WTC11 (cell line): ENCODE results near the gene SLC23A2. TPM values are rescaled to one million over a fixed set of nuclear protein-coding genes. Genes with fewer than 3 reads are reported as not detected.

Source experiments
- ATAC-seq: fragments of 200-7000 bp; cut with Tn5 transposase; 2 replicates; pipeline ENCODE4 v1.10.0; 2021; ENCODE audit warnings: mild to moderate bottlenecking, moderate library complexity
- CTCF ChIA-PET: fragments of 300-600 bp; sonication (Branson Sonifier 250); formaldehyde crosslinking; loops from one replicate; lab custom pipeline; 2021; ENCODE audit warnings: antibody characterized with exemption; lab: Charles Lee
- POLR2A ChIA-PET: fragments of 350-600 bp; sonication (Branson Sonifier 250); formaldehyde crosslinking; loops from one replicate; lab custom pipeline; 2021; ENCODE audit warnings: antibody characterized with exemption; lab: Charles Lee
- DNase-seq: peaks from one replicate; pipeline ENCODE4 v3.0.0; 2021; ENCODE audit warnings: low spot score
- H3K27ac Mint-ChIP-seq: 2 replicates; pipeline ENCODE4 v1.8.0; 2021; ENCODE audit warnings: mixed read lengths
- H3K27me3 Mint-ChIP-seq: 2 replicates; pipeline ENCODE4 v1.8.0; 2021; ENCODE audit warnings: low read depth, mild to moderate bottlenecking, moderate library complexity, mixed read lengths
- H3K36me3 Mint-ChIP-seq: 2 replicates; pipeline ENCODE4 v1.8.0; 2021; ENCODE audit warnings: mixed read lengths
- H3K4me1 Mint-ChIP-seq: 2 replicates; pipeline ENCODE4 v1.8.0; 2022; ENCODE audit warnings: mixed read lengths
- H3K4me3 Mint-ChIP-seq: 2 replicates; pipeline ENCODE4 v1.8.0; 2021; ENCODE audit warnings: mild to moderate bottlenecking, moderate library complexity, mixed read lengths
- H3K9me3 Mint-ChIP-seq: 2 replicates; pipeline ENCODE4 v1.8.0; 2021; ENCODE audit warnings: mixed read lengths
- AR ChIP-seq: fragments of 250-450 bp; sonication (Bioruptor Pico); IDR thresholded peaks from 2 replicates; pipeline ENCODE4 v1.9.0; 2021; ENCODE audit warnings: mild to moderate bottlenecking
- CREB1 ChIP-seq: sonication (generic); formaldehyde crosslinking; IDR thresholded peaks from 2 replicates; pipeline ENCODE4 v1.8.0; 2023; ENCODE audit warnings: mild to moderate bottlenecking, missing genetic modification reagents
- CREM ChIP-seq: sonication (generic); formaldehyde crosslinking; IDR thresholded peaks from 2 replicates; pipeline ENCODE4 v1.8.1; 2022; ENCODE audit warnings: mild to moderate bottlenecking, missing genetic modification reagents, moderate library complexity
- E2F4 ChIP-seq: sonication (generic); formaldehyde crosslinking; IDR thresholded peaks from 2 replicates; pipeline ENCODE4 v1.8.1; 2022; ENCODE audit warnings: low read depth, mild to moderate bottlenecking, moderate library complexity, missing genetic modification reagents, borderline replicate concordance
- HMGXB4 ChIP-seq: sonication (generic); formaldehyde crosslinking; IDR thresholded peaks from 2 replicates; pipeline ENCODE4 v1.8.1; 2023; ENCODE audit warnings: mild to moderate bottlenecking, moderate library complexity, missing genetic modification reagents
- NFE2L1 ChIP-seq: sonication (generic); formaldehyde crosslinking; IDR thresholded peaks from 2 replicates; pipeline ENCODE4 v1.8.1; 2023; ENCODE audit warnings: missing genetic modification reagents
- NFYB ChIP-seq: sonication (generic); formaldehyde crosslinking; conservative IDR thresholded peaks from 2 replicates; pipeline ENCODE4 v1.8.0; 2022; ENCODE audit warnings: low read depth, missing genetic modification reagents
- NR2C2 ChIP-seq: sonication (generic); formaldehyde crosslinking; IDR thresholded peaks from 2 replicates; pipeline ENCODE4 v1.8.0; 2022; ENCODE audit warnings: mild to moderate bottlenecking, missing genetic modification reagents
- OVOL2 ChIP-seq: fragments of 250-450 bp; sonication (Bioruptor Pico); IDR thresholded peaks from 2 replicates; pipeline ENCODE4 v1.9.0; 2021; ENCODE audit warnings: mild to moderate bottlenecking, borderline replicate concordance
- PRRX2 ChIP-seq: fragments of 250-450 bp; sonication (Bioruptor Pico); IDR thresholded peaks from 2 replicates; pipeline ENCODE4 v1.8.0; 2021; ENCODE audit warnings: mild to moderate bottlenecking
- RORB ChIP-seq: fragments of 250-450 bp; sonication (Bioruptor Pico); IDR thresholded peaks from 2 replicates; pipeline ENCODE4 v1.9.0; 2021; ENCODE audit warnings: mild to moderate bottlenecking
- SP1 ChIP-seq: sonication (generic); formaldehyde crosslinking; conservative IDR thresholded peaks from 2 replicates; pipeline ENCODE4 v1.8.1; 2022; ENCODE audit warnings: missing genetic modification reagents
- TCF7 ChIP-seq: sonication (generic); formaldehyde crosslinking; IDR thresholded peaks from 2 replicates; pipeline ENCODE4 v1.8.0; 2022; ENCODE audit warnings: mild to moderate bottlenecking, low read depth, missing genetic modification reagents, moderate library complexity
- TEAD4 ChIP-seq: sonication (generic); formaldehyde crosslinking; IDR thresholded peaks from 2 replicates; pipeline ENCODE4 v1.8.0; 2022; ENCODE audit warnings: mild to moderate bottlenecking, missing genetic modification reagents
- TP53 ChIP-seq: sonication (generic); formaldehyde crosslinking; IDR thresholded peaks from 2 replicates; pipeline ENCODE4 v1.8.1; 2023; ENCODE audit warnings: mild to moderate bottlenecking, missing genetic modification reagents
- ZNF396 ChIP-seq: fragments of 250-450 bp; sonication (Bioruptor Pico); IDR thresholded peaks from 2 replicates; pipeline ENCODE4 v1.8.0; 2021; ENCODE audit warnings: mild to moderate bottlenecking, moderate library complexity, borderline replicate concordance
- ZSCAN18 ChIP-seq: fragments of 250-450 bp; sonication (Bioruptor Pico); IDR thresholded peaks from 2 replicates; pipeline ENCODE4 v2.1.2; 2022; ENCODE audit warnings: mild to moderate bottlenecking, moderate library complexity
- total RNA-seq: library from RNA; stranded (reverse); gene quantifications from 3 replicates; pipeline ENCODE4 v1.2.3, GENCODE V29; 2021
- TF ChIP-seq, protein P1 (sequence below): sonication (generic); formaldehyde crosslinking; IDR thresholded peaks from 2 replicates; pipeline ENCODE4 v1.8.0; 2022; ENCODE audit warnings: mild to moderate bottlenecking, missing genetic modification reagents
- TF ChIP-seq, protein P2 (sequence below): sonication (generic); formaldehyde crosslinking; IDR thresholded peaks from 2 replicates; pipeline ENCODE4 v1.8.1; 2022; ENCODE audit warnings: mild to moderate bottlenecking, moderate library complexity, missing genetic modification reagents
- TF ChIP-seq, protein P3 (sequence below): sonication (generic); formaldehyde crosslinking; IDR thresholded peaks from 2 replicates; pipeline ENCODE4 v1.8.0; 2023; ENCODE audit warnings: missing genetic modification reagents
- TF ChIP-seq, protein P4 (sequence below): fragments of 250-450 bp; sonication (Bioruptor Pico); IDR thresholded peaks from 2 replicates; pipeline ENCODE4 v1.8.0; 2021; ENCODE audit warnings: mild to moderate bottlenecking
- TF ChIP-seq, protein P5 (sequence below): sonication (generic); formaldehyde crosslinking; IDR thresholded peaks from 2 replicates; pipeline ENCODE4 v1.8.1; 2022; ENCODE audit warnings: missing genetic modification reagents, borderline replicate concordance

Gene SLC23A2
- total RNA-seq, 1 experiment from 2014 or later: 14.5 TPM

- TF ChIP-seq, protein P1, sequence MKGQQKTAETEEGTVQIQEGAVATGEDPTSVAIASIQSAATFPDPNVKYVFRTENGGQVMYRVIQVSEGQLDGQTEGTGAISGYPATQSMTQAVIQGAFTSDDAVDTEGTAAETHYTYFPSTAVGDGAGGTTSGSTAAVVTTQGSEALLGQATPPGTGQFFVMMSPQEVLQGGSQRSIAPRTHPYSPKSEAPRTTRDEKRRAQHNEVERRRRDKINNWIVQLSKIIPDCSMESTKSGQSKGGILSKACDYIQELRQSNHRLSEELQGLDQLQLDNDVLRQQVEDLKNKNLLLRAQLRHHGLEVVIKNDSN (CRISPR knock-in tag): peak; percentile 64
- TF ChIP-seq TCF7 (no peak), NR2C2 (CRISPR knock-in tag) (no peak), ZSCAN18 (no peak), RORB (CRISPR knock-in tag) (no peak), SP1 (no peak), HMGXB4 (CRISPR knock-in tag) (no peak)
- TF ChIP-seq, protein P2, sequence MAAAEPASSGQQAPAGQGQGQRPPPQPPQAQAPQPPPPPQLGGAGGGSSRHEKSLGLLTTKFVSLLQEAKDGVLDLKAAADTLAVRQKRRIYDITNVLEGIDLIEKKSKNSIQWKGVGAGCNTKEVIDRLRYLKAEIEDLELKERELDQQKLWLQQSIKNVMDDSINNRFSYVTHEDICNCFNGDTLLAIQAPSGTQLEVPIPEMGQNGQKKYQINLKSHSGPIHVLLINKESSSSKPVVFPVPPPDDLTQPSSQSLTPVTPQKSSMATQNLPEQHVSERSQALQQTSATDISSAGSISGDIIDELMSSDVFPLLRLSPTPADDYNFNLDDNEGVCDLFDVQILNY: no peak
- TF ChIP-seq, protein P3, sequence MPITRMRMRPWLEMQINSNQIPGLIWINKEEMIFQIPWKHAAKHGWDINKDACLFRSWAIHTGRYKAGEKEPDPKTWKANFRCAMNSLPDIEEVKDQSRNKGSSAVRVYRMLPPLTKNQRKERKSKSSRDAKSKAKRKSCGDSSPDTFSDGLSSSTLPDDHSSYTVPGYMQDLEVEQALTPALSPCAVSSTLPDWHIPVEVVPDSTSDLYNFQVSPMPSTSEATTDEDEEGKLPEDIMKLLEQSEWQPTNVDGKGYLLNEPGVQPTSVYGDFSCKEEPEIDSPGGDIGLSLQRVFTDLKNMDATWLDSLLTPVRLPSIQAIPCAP (CRISPR knock-in tag): no peak
Measured at GRCh38 chr20:4814696-4815252, 186.5 kb downstream of the SLC23A2 start (continued).

DNA sequence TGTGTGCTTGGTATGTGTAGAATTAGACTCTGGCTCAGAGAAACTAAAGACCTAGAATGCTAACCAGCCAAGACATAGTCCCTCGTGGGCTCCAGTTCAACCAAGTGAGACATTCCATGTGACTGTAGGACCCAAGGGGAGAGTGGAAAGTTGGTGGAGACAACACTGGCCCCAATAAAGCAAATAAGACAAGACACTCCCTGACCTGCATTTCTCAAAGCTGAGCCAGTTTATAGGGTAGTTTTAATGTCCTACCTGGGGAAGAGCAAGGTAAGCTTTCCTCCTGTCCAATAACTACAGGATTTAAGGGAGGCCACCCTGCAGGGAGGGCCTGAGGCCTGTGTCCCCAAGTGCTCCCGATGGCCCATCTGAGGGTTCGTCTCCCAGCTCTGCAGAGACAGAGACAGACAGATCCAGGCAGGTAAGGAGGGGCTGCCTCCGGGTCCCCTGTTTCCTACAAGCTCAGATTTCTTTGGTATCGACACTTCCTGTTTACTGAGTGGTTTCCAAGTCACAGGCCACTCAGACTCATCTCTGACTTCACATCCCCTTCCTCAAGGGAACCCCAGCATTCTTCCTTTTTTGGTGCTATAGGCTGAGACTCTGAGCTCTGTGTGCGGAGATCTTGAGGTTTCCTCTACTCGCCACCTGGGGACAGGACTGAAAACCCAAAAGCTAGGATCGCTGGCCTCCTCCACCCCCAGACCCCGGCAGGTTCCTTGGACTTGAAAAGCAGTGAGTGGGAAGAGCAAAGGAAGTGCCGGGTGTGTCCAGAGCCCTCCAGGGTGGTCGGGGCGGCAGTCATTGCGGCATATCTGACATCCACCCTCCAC lies 187.2 kb downstream of the SLC23A2 start:
- ChIA-PET CTCF (interaction anchor here (0.6 to 1.0 kb wide), 2 partner anchors 74 to 184 kb away, joined by 3 to 4 read pairs; no protein-coding TSS in a partner anchor), POLR2A (no interaction called here)
- ATAC-seq: peak; percentile 43
- DNase-seq: no peak
- Mint-ChIP-seq H3K27me3 (no peaks in the 10 kb centered on the region), H3K27ac (peak overlapping the region; percentile 95), H3K4me3 (no peak overlapping the region), H3K36me3 (peaks cover 9% of the 10 kb centered on the region), H3K9me3 (0 out of 2 replicates have a peak, but pooled peaks cover 6% of the 10 kb centered on the region), H3K4me1 (peaks cover 29% of the 10 kb centered on the region)
- no peak for TF ChIP-seq PRRX2 (CRISPR knock-in tag)
- no peak for TF ChIP-seq CREM (CRISPR knock-in tag)
- TF ChIP-seq TEAD4 (CRISPR knock-in tag): no peak
- TF ChIP-seq NFYB (CRISPR knock-in tag): no peak
- no peak for TF ChIP-seq ZNF396 (CRISPR knock-in tag)
- TF ChIP-seq OVOL2: no peak
- TF ChIP-seq CREB1: no peak
- no peak for TF ChIP-seq AR
- no peak for TF ChIP-seq E2F4
- TF ChIP-seq TP53 (CRISPR knock-in tag): no peak
- no peak for TF ChIP-seq NFE2L1 (CRISPR knock-in tag)
- TF ChIP-seq, protein P4, sequence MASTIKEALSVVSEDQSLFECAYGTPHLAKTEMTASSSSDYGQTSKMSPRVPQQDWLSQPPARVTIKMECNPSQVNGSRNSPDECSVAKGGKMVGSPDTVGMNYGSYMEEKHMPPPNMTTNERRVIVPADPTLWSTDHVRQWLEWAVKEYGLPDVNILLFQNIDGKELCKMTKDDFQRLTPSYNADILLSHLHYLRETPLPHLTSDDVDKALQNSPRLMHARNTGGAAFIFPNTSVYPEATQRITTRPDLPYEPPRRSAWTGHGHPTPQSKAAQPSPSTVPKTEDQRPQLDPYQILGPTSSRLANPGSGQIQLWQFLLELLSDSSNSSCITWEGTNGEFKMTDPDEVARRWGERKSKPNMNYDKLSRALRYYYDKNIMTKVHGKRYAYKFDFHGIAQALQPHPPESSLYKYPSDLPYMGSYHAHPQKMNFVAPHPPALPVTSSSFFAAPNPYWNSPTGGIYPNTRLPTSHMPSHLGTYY (CRISPR knock-in tag): no peak
- TF ChIP-seq, protein P5, sequence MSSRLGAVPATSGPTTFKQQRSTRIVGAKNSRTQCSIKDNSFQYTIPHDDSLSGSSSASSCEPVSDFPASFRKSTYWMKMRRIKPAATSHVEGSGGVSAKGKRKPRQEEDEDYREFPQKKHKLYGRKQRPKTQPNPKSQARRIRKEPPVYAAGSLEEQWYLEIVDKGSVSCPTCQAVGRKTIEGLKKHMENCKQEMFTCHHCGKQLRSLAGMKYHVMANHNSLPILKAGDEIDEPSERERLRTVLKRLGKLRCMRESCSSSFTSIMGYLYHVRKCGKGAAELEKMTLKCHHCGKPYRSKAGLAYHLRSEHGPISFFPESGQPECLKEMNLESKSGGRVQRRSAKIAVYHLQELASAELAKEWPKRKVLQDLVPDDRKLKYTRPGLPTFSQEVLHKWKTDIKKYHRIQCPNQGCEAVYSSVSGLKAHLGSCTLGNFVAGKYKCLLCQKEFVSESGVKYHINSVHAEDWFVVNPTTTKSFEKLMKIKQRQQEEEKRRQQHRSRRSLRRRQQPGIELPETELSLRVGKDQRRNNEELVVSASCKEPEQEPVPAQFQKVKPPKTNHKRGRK (CRISPR knock-in tag): no peak
